ENCODE measurements around the gene MALRD1.

MALRD1 gene

DNA sequence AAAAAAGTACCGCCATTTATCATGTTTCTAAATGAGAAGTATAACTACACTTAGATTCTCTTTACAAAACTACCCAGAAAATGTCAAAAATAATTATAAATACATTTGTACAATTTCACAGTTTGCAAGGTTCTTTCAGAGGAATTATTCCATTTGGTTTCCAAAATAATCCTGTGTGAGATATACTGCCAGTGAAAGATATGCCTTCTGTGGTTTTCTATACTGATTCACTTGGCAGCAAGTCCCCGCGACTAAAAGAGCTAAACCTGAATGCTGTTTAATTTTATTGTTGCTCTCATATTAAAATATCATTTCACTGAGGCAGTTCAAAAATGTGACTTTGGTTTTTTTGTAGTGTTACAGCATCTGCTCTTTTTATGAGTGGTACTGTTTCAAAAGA is 402.8 kb downstream of the MALRD1 start:
- TF ChIP-seq, protein P1, sequence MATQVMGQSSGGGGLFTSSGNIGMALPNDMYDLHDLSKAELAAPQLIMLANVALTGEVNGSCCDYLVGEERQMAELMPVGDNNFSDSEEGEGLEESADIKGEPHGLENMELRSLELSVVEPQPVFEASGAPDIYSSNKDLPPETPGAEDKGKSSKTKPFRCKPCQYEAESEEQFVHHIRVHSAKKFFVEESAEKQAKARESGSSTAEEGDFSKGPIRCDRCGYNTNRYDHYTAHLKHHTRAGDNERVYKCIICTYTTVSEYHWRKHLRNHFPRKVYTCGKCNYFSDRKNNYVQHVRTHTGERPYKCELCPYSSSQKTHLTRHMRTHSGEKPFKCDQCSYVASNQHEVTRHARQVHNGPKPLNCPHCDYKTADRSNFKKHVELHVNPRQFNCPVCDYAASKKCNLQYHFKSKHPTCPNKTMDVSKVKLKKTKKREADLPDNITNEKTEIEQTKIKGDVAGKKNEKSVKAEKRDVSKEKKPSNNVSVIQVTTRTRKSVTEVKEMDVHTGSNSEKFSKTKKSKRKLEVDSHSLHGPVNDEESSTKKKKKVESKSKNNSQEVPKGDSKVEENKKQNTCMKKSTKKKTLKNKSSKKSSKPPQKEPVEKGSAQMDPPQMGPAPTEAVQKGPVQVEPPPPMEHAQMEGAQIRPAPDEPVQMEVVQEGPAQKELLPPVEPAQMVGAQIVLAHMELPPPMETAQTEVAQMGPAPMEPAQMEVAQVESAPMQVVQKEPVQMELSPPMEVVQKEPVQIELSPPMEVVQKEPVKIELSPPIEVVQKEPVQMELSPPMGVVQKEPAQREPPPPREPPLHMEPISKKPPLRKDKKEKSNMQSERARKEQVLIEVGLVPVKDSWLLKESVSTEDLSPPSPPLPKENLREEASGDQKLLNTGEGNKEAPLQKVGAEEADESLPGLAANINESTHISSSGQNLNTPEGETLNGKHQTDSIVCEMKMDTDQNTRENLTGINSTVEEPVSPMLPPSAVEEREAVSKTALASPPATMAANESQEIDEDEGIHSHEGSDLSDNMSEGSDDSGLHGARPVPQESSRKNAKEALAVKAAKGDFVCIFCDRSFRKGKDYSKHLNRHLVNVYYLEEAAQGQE (IDR thresholded peaks at IDR 0.05; ENCODE audit: insufficient read depth in 1 of 2, low read depth in 2 of 2, low read length in 2 of 2): no peak
- TF ChIP-seq SIN3A (IDR thresholded peaks at IDR 0.05; ENCODE audit: borderline replicate concordance, insufficient read depth, low read length) (no peak), FOXP2 (optimal IDR thresholded peaks at IDR 0.05; ENCODE audit: borderline replicate concordance, extremely low read depth, extremely low read length, insufficient read depth) (no peak)

DNA sequence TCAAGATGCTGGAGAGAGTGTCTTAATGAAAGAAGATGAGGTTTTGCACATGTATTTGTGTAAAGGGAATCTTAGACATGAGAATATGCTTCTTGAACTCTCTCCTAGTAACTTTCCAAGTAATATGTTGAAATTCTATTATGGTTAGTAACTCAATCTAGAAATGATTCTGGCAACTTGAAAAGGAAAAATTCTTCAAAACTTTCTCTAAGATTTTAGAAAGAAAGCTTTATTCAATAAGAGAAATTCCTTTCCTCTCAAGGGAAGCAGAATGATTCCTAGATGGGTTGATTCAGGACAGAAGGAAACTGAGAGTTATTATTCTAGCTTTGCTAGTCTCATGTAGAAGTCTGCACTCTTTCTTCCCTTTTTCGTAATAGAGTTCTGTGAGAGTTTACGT is 403.3 kb downstream of the MALRD1 start:
- TF ChIP-seq TAF1 (IDR thresholded peaks at IDR 0.05; ENCODE audit: borderline replicate concordance, insufficient read depth, low read length): no peak
- TF ChIP-seq SIN3A (IDR thresholded peaks at IDR 0.05; ENCODE audit: borderline replicate concordance, insufficient read depth, low read length): no peak
- TF ChIP-seq POLR2AphosphoS5 (IDR thresholded peaks at IDR 0.05; ENCODE audit: low read depth, low read length): no peak
- TF ChIP-seq FOXP2 (optimal IDR thresholded peaks at IDR 0.05; ENCODE audit: borderline replicate concordance, extremely low read depth, extremely low read length, insufficient read depth): no peak
- TF ChIP-seq, protein P1 (IDR thresholded peaks at IDR 0.05; ENCODE audit: insufficient read depth in 1 of 2, low read depth in 2 of 2, low read length in 2 of 2): no peak

DNA sequence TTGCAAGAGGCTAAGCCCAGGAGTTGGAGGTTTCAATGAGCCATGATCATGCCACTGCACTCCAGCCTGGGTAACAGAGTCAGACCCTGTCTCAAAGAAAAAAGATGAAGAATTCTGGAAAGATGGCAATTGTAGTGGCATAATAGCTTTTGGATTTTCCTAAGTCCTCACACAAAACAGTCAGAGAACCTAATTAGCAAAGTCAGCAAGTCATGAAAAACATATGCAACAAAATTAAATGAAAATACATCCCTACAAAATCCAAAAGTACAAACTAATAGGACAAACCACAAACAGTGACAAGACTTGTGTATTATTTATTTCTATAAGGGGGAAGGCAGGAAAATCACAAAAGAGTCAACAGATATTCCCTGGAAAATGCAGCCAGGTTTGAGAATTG is 405.4 kb downstream of the MALRD1 start:
- no peak for TF ChIP-seq POLR2AphosphoS5 (IDR thresholded peaks at IDR 0.05; ENCODE audit: low read depth, low read length)
- no peak for TF ChIP-seq TAF1 (IDR thresholded peaks at IDR 0.05; ENCODE audit: borderline replicate concordance, insufficient read depth, low read length)
- TF ChIP-seq SIN3A (IDR thresholded peaks at IDR 0.05; ENCODE audit: borderline replicate concordance, insufficient read depth, low read length): no peak
- TF ChIP-seq FOXP2 (optimal IDR thresholded peaks at IDR 0.05; ENCODE audit: borderline replicate concordance, extremely low read depth, extremely low read length, insufficient read depth): no peak
- TF ChIP-seq, protein P1 (IDR thresholded peaks at IDR 0.05; ENCODE audit: insufficient read depth in 1 of 2, low read depth in 2 of 2, low read length in 2 of 2): no peak

DNA sequence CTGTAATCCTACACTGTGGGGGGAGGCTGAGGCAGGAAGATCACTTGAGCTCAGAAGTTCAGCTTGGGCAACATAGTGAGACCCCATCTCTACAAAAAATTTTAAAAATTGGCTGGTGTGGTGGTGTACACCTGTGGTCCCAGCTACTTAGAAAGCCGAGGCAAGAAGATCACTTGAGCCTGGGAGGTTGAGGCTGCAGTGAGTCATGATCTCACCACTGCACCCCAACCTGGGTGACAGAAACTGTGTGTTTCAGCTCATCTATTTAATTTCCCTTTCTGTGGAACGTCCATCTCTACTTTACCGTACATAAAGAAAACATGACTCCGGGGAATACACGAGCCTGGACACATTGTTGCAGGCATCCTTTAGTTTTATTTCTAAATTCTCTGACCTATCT is 413.0 kb downstream of the MALRD1 start:
- no peak for TF ChIP-seq TAF1 (IDR thresholded peaks at IDR 0.05; ENCODE audit: borderline replicate concordance, insufficient read depth, low read length)
- TF ChIP-seq POLR2AphosphoS5 (IDR thresholded peaks at IDR 0.05; ENCODE audit: low read depth, low read length): no peak
- TF ChIP-seq, protein P1 (IDR thresholded peaks at IDR 0.05; ENCODE audit: insufficient read depth in 1 of 2, low read depth in 2 of 2, low read length in 2 of 2): no peak
- no peak for TF ChIP-seq FOXP2 (optimal IDR thresholded peaks at IDR 0.05; ENCODE audit: borderline replicate concordance, extremely low read depth, extremely low read length, insufficient read depth)
- TF ChIP-seq SIN3A (IDR thresholded peaks at IDR 0.05; ENCODE audit: borderline replicate concordance, insufficient read depth, low read length): no peak

DNA sequence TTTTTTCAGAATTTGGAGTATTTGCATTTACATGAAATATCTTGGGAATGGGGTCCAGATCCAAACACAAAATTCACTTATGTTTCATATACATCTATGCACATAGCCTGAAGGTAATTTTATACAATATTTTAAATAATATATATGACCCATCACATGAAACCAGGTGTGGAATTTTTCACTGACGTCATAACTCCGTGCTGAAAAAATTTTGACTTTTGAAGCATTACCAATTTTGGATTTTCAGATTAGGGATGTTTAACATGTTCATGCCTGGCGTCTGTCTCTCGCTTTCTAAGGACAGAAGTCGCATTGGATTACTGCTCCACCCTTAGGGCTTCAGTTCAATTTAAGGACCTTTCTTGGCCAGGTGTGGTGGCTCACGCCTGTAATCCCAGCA is 418.1 kb downstream of the MALRD1 start:
- no peak for TF ChIP-seq SIN3A (IDR thresholded peaks at IDR 0.05; ENCODE audit: borderline replicate concordance, insufficient read depth, low read length)
- TF ChIP-seq, protein P1 (IDR thresholded peaks at IDR 0.05; ENCODE audit: insufficient read depth in 1 of 2, low read depth in 2 of 2, low read length in 2 of 2): no peak
- no peak for TF ChIP-seq FOXP2 (optimal IDR thresholded peaks at IDR 0.05; ENCODE audit: borderline replicate concordance, extremely low read depth, extremely low read length, insufficient read depth)
- TF ChIP-seq TAF1 (IDR thresholded peaks at IDR 0.05; ENCODE audit: borderline replicate concordance, insufficient read depth, low read length): no peak
- no peak for TF ChIP-seq POLR2AphosphoS5 (IDR thresholded peaks at IDR 0.05; ENCODE audit: low read depth, low read length)

Data from PFSK-1 (cell line).